Kidney (tissue), 14 donors: ENCODE data around the gene CD58. TPM values are rescaled to one million over a fixed set of nuclear protein-coding genes. Genes with fewer than 3 reads are reported as not detected.

Experiments used
- DNase-seq, 5 donors: peaks; one replicate each; pipeline ENCODE4 v3.0.0-alpha.2; 2013 to 2020
- FAIRE-seq: peaks from 2 replicates; lab custom pipeline; 2012; peaks lifted over from hg19 to GRCh38; lab: Jason Lieb, UNC
- H3K27ac ChIP-seq, 2 donors: one replicate each; pipeline ENCODE4 v1.7.0; 2013; ENCODE audit warnings: low read depth in 2 of 2, low read length in 2 of 2, inconsistent platforms in 1 of 2
- H3K27me3 ChIP-seq: one replicate; pipeline ENCODE4 v1.7.1; 2013; ENCODE audit warnings: low read length, inconsistent platforms; ENCODE audit not compliant: control insufficient read depth, insufficient read depth
- H3K36me3 ChIP-seq, 3 donors: one replicate each; pipeline versions ENCODE4 v1.7.0 to v1.7.1; 2013; ENCODE audit warnings: low read length in 3 of 3, control low read depth in 1 of 3, inconsistent platforms in 1 of 3; ENCODE audit not compliant: insufficient read depth in 3 of 3, control insufficient read depth in 2 of 3
- H3K4me1 ChIP-seq, 3 donors: one replicate each; pipeline versions ENCODE4 v1.7.0 to v1.7.1; 2013; ENCODE audit warnings: low read length in 3 of 3, inconsistent platforms in 1 of 3, low read depth in 1 of 3; ENCODE audit not compliant: control insufficient read depth in 2 of 3, insufficient read depth in 2 of 3
- H3K4me3 ChIP-seq, 3 donors: one replicate each; pipeline versions ENCODE4 v1.7.0 to v1.8.1; 2013; ENCODE audit warnings: low read length in 3 of 3, control low read depth in 1 of 3, inconsistent platforms in 1 of 3
- H3K9ac ChIP-seq, 3 donors: one replicate each; pipeline versions ENCODE4 v1.7.0 to v1.7.1; 2013; ENCODE audit warnings: low read length in 3 of 3, control low read depth in 1 of 3, inconsistent platforms in 1 of 3
- H3K9me3 ChIP-seq, 3 donors: one replicate each; pipeline versions ENCODE4 v1.7.0 to v1.7.1; 2013; ENCODE audit warnings: low read length in 3 of 3, control low read depth in 1 of 3, inconsistent platforms in 1 of 3; ENCODE audit not compliant: control insufficient read depth in 2 of 3, insufficient read depth in 1 of 3
- intact Hi-C: fragments of 100-400 bp; cut with DNase I; formaldehyde crosslinking; loops from one replicate; pipeline ENCODE4 v1.11.1; 2022
- polyA plus RNA-seq: library from polyadenylated mRNA; stranded (reverse); fragments of 350-450 nt; fragmentation: Illumina TruSeq; extraction: RNeasy Lipid Tissue Mini Kit (QIAGEN cat#74804); gene quantifications from one replicate; pipeline ENCODE4 v1.2.3, GENCODE V29; 2014; ENCODE audit warnings: low read depth, low replicate concordance; ENCODE audit not compliant: insufficient read depth
- total RNA-seq: library from RNA; stranded (reverse); fragmentation: NEBNext Ultra II Directional; extraction: Animal tissue kit (Norgen Biotek cat#: 25700); gene quantifications from one replicate; pipeline ENCODE4 v1.2.1, GENCODE V29; 2021
- TF ChIP-seq, protein P1 (sequence below): IDR thresholded peaks from 3 replicates; pipeline ENCODE4 v1.5.1; 2012; ENCODE audit warnings: mild to moderate bottlenecking, moderate library complexity, borderline replicate concordance; ENCODE audit not compliant: insufficient read depth; ENCODE audit errors: extremely low read depth
- donor health status: control.
- donor health status: control.
- donor health status: control.
- donor health status: control.
- donor health status: control.
- donor health status: DM: yes; HTN: yes; CAD: no.
- donor health status: Normal renal cell carcinoma (clear cell type).

CD58 gene
- total and polyA plus RNA-seq, 2 donors from 2014 or later, result 27.4 to 36.6 TPM

GRCh38 chr1:116559304-116559761, 11.5 kb downstream of the CD58 start:
- Histone ChIP-seq H3K4me3 (no peak overlapping the region), H3K27me3 (no peaks in the 10 kb centered on the region), H3K9me3 (no peaks in the 10 kb centered on the region), H3K36me3 (no peaks in the 10 kb centered on the region), H3K4me1 (peaks cover 0 to 2% (median 0%) of the 10 kb centered on the region in 3 donors), H3K27ac (no peak overlapping the region), H3K9ac (no peak overlapping the region)
- DNase-seq (no peak), FAIRE-seq (no peak)
- TF ChIP-seq, protein P1, sequence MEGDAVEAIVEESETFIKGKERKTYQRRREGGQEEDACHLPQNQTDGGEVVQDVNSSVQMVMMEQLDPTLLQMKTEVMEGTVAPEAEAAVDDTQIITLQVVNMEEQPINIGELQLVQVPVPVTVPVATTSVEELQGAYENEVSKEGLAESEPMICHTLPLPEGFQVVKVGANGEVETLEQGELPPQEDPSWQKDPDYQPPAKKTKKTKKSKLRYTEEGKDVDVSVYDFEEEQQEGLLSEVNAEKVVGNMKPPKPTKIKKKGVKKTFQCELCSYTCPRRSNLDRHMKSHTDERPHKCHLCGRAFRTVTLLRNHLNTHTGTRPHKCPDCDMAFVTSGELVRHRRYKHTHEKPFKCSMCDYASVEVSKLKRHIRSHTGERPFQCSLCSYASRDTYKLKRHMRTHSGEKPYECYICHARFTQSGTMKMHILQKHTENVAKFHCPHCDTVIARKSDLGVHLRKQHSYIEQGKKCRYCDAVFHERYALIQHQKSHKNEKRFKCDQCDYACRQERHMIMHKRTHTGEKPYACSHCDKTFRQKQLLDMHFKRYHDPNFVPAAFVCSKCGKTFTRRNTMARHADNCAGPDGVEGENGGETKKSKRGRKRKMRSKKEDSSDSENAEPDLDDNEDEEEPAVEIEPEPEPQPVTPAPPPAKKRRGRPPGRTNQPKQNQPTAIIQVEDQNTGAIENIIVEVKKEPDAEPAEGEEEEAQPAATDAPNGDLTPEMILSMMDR, result no peak
- intact Hi-C loops, result no loop called here

DNA sequence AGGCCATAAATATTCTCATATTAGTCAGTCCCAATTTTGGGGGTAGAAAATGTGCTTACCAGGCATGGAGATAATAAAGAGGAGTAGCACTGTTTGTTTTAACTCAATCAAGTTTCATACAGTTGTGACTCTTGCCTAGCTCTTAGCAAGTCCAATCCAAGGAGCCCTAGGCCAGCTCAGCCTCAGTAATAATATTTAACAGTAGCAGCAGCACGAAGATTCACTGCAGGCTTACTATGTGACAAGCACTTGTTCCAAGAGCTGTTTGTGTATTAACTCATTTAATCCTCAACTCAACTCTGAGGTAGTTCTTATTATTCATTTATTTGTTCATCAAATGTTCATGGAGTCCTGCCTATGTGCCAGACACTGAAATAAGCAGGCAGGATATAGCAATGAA, 12.3 kb downstream of the CD58 start:
- FAIRE-seq (no peak), DNase-seq (no peak)
- H3K36me3 ChIP-seq, result no peaks in the 10 kb centered on the region
- H3K9ac ChIP-seq, result no peak overlapping the region
- peaks cover 0 to 2% (median 0%) of the 10 kb centered on the region in 3 donors for H3K4me1 ChIP-seq
- no peak overlapping the region for H3K27ac ChIP-seq
- no peaks in the 10 kb centered on the region for H3K9me3 ChIP-seq
- TF ChIP-seq, protein P1, result no peak
- no peak overlapping the region for H3K4me3 ChIP-seq
- no peaks in the 10 kb centered on the region for H3K27me3 ChIP-seq
- intact Hi-C loops, result no loop called here

GRCh38 chr1:116558140-116558549, 12.7 kb downstream of the CD58 start:
- H3K36me3 ChIP-seq, result no peaks in the 10 kb centered on the region
- TF ChIP-seq, protein P1, result no peak
- peaks cover 0 to 2% (median 0%) of the 10 kb centered on the region in 3 donors for H3K4me1 ChIP-seq
- FAIRE-seq, result no peak
- no peak overlapping the region for H3K27ac ChIP-seq
- H3K9me3 ChIP-seq, result no peaks in the 10 kb centered on the region
- no peak for DNase-seq
- H3K4me3 ChIP-seq, result no peak overlapping the region
- no peaks in the 10 kb centered on the region for H3K27me3 ChIP-seq
- H3K9ac ChIP-seq, result no peak overlapping the region
- intact Hi-C loops, result no loop called here
